ENCODE measurements around the gene CFAP54.
A peak's percentile ranks its signal among the peaks of the same experiment; 100 is the strongest.

CFAP54 gene

GRCh38 chr12:96501133-96501761 lies 11.9 kb downstream of the CFAP54 start:
- H3K27ac ChIP-seq (ENCODE audit: low read depth, low read length, severe bottlenecking): peak overlapping the region; percentile 39
- H3K9me3 ChIP-seq (ENCODE audit: control insufficient read depth, low read length): no peaks in the 10 kb centered on the region
- H3K36me3 ChIP-seq (ENCODE audit: control insufficient read depth, insufficient read depth, low read length): no peaks in the 10 kb centered on the region
- 70 to 80% methylated on average over 2 of the region's 5 CpGs for WGBS, 2 experiments (ENCODE audit: insufficient coverage in 2 of 2)
- peaks cover 16% of the 10 kb centered on the region for H3K4me1 ChIP-seq (ENCODE audit: control insufficient read depth, insufficient read depth, low read length, poor library complexity, severe bottlenecking)
- H3K4me3 ChIP-seq (ENCODE audit: extremely low read depth, insufficient read depth, low read length, poor library complexity, severe bottlenecking): no peak overlapping the region

GRCh38 chr12:96501908-96502307 lies 12.5 kb downstream of the CFAP54 start:
- no peaks in the 10 kb centered on the region for H3K9me3 ChIP-seq (ENCODE audit: control insufficient read depth, low read length)
- H3K27ac ChIP-seq (ENCODE audit: low read depth, low read length, severe bottlenecking): peak overlapping the region; percentile 39
- no peaks in the 10 kb centered on the region for H3K36me3 ChIP-seq (ENCODE audit: control insufficient read depth, insufficient read depth, low read length)

GRCh38 chr12:96502477-96502876 lies 13.1 kb downstream of the CFAP54 start:
- no peaks in the 10 kb centered on the region for H3K36me3 ChIP-seq (ENCODE audit: control insufficient read depth, insufficient read depth, low read length)
- no peak overlapping the region for H3K27ac ChIP-seq (ENCODE audit: low read depth, low read length, severe bottlenecking)
- H3K4me1 ChIP-seq (ENCODE audit: control insufficient read depth, insufficient read depth, low read length, poor library complexity, severe bottlenecking): peaks cover 16% of the 10 kb centered on the region
- H3K4me3 ChIP-seq (ENCODE audit: extremely low read depth, insufficient read depth, low read length, poor library complexity, severe bottlenecking): no peak overlapping the region
- H3K9me3 ChIP-seq (ENCODE audit: control insufficient read depth, low read length): no peaks in the 10 kb centered on the region

More at GRCh38 chr12:96501908-96502307, 12.5 kb downstream of the CFAP54 start:
- Histone ChIP-seq H3K4me1 (ENCODE audit: control insufficient read depth, insufficient read depth, low read length, poor library complexity, severe bottlenecking) (peaks cover 16% of the 10 kb centered on the region), H3K4me3 (ENCODE audit: extremely low read depth, insufficient read depth, low read length, poor library complexity, severe bottlenecking) (no peak overlapping the region)

GRCh38 chr12:96502949-96503532 lies 13.7 kb downstream of the CFAP54 start:
- 92 to 100% methylated on average over 1 of the region's 6 CpGs for WGBS, 2 experiments (ENCODE audit: insufficient coverage in 2 of 2)

GRCh38 chr12:96503976-96504375 lies 14.6 kb downstream of the CFAP54 start:
- H3K9me3 ChIP-seq (ENCODE audit: control insufficient read depth, low read length): no peaks in the 10 kb centered on the region
- H3K36me3 ChIP-seq (ENCODE audit: control insufficient read depth, insufficient read depth, low read length): no peaks in the 10 kb centered on the region
- H3K4me1 ChIP-seq (ENCODE audit: control insufficient read depth, insufficient read depth, low read length, poor library complexity, severe bottlenecking): peaks cover 16% of the 10 kb centered on the region
- no peak overlapping the region for H3K4me3 ChIP-seq (ENCODE audit: extremely low read depth, insufficient read depth, low read length, poor library complexity, severe bottlenecking)
- H3K27ac ChIP-seq (ENCODE audit: low read depth, low read length, severe bottlenecking): no peak overlapping the region

More at GRCh38 chr12:96502949-96503532, 13.7 kb downstream of the CFAP54 start:
- Histone ChIP-seq H3K9me3 (ENCODE audit: control insufficient read depth, low read length) (no peaks in the 10 kb centered on the region), H3K36me3 (ENCODE audit: control insufficient read depth, insufficient read depth, low read length) (no peaks in the 10 kb centered on the region), H3K27ac (ENCODE audit: low read depth, low read length, severe bottlenecking) (no peak overlapping the region), H3K4me3 (ENCODE audit: extremely low read depth, insufficient read depth, low read length, poor library complexity, severe bottlenecking) (no peak overlapping the region), H3K4me1 (ENCODE audit: control insufficient read depth, insufficient read depth, low read length, poor library complexity, severe bottlenecking) (peaks cover 16% of the 10 kb centered on the region)

GRCh38 chr12:96506776-96507175 lies 17.4 kb downstream of the CFAP54 start:
- Histone ChIP-seq H3K36me3 (ENCODE audit: control insufficient read depth, insufficient read depth, low read length) (no peaks in the 10 kb centered on the region), H3K4me3 (ENCODE audit: extremely low read depth, insufficient read depth, low read length, poor library complexity, severe bottlenecking) (no peak overlapping the region), H3K27ac (ENCODE audit: low read depth, low read length, severe bottlenecking) (no peak overlapping the region), H3K4me1 (ENCODE audit: control insufficient read depth, insufficient read depth, low read length, poor library complexity, severe bottlenecking) (peaks cover 4% of the 10 kb centered on the region), H3K9me3 (ENCODE audit: control insufficient read depth, low read length) (no peaks in the 10 kb centered on the region)
- WGBS, 2 experiments (ENCODE audit: insufficient coverage in 2 of 2): 78 to 92% methylated on average over 1 of the region's 1 CpG

- H3K9me3 ChIP-seq (ENCODE audit: control insufficient read depth, low read length): no peaks in the 10 kb centered on the region
- H3K27ac ChIP-seq (ENCODE audit: low read depth, low read length, severe bottlenecking): no peak overlapping the region
- H3K4me3 ChIP-seq (ENCODE audit: extremely low read depth, insufficient read depth, low read length, poor library complexity, severe bottlenecking): no peak overlapping the region
- H3K4me1 ChIP-seq (ENCODE audit: control insufficient read depth, insufficient read depth, low read length, poor library complexity, severe bottlenecking): peaks cover 2% of the 10 kb centered on the region
- H3K36me3 ChIP-seq (ENCODE audit: control insufficient read depth, insufficient read depth, low read length): no peaks in the 10 kb centered on the region
- 93 to 96% methylated on average over 2 to 3 of the region's 3 CpGs for WGBS, 2 experiments (ENCODE audit: insufficient coverage in 2 of 2)
Observed at GRCh38 chr12:96510306-96510764, 21.0 kb downstream of the CFAP54 start.

- Histone ChIP-seq H3K9me3 (ENCODE audit: control insufficient read depth, low read length) (no peaks in the 10 kb centered on the region), H3K36me3 (ENCODE audit: control insufficient read depth, insufficient read depth, low read length) (no peaks in the 10 kb centered on the region), H3K27ac (ENCODE audit: low read depth, low read length, severe bottlenecking) (no peak overlapping the region), H3K4me3 (ENCODE audit: extremely low read depth, insufficient read depth, low read length, poor library complexity, severe bottlenecking) (no peak overlapping the region), H3K4me1 (ENCODE audit: control insufficient read depth, insufficient read depth, low read length, poor library complexity, severe bottlenecking) (peaks cover 2% of the 10 kb centered on the region)
- 94 to 97% methylated on average over 5 of the region's 5 CpGs for WGBS, 2 experiments (ENCODE audit: insufficient coverage in 2 of 2)
Observed at GRCh38 chr12:96513166-96513565, 23.8 kb downstream of the CFAP54 start.

- Histone ChIP-seq H3K27ac (ENCODE audit: low read depth, low read length, severe bottlenecking) (no peak overlapping the region), H3K4me1 (ENCODE audit: control insufficient read depth, insufficient read depth, low read length, poor library complexity, severe bottlenecking) (peaks cover 2% of the 10 kb centered on the region), H3K9me3 (ENCODE audit: control insufficient read depth, low read length) (no peaks in the 10 kb centered on the region), H3K36me3 (ENCODE audit: control insufficient read depth, insufficient read depth, low read length) (no peaks in the 10 kb centered on the region), H3K4me3 (ENCODE audit: extremely low read depth, insufficient read depth, low read length, poor library complexity, severe bottlenecking) (no peak overlapping the region)
- WGBS, 2 experiments (ENCODE audit: insufficient coverage in 2 of 2): 78 to 90% methylated on average over 2 to 3 of the region's 4 CpGs
Observed at GRCh38 chr12:96513681-96514080, 24.3 kb downstream of the CFAP54 start.

- no peaks in the 10 kb centered on the region for H3K9me3 ChIP-seq (ENCODE audit: control insufficient read depth, low read length)
- 88 to 100% methylated on average over 2 of the region's 3 CpGs for WGBS, 2 experiments (ENCODE audit: insufficient coverage in 2 of 2)
Observed at GRCh38 chr12:96514328-96514727, 25.0 kb downstream of the CFAP54 start.

More at GRCh38 chr12:96514328-96514727, 25.0 kb downstream of the CFAP54 start:
- no peaks in the 10 kb centered on the region for H3K36me3 ChIP-seq (ENCODE audit: control insufficient read depth, insufficient read depth, low read length)
- peaks cover 2% of the 10 kb centered on the region for H3K4me1 ChIP-seq (ENCODE audit: control insufficient read depth, insufficient read depth, low read length, poor library complexity, severe bottlenecking)
- no peak overlapping the region for H3K4me3 ChIP-seq (ENCODE audit: extremely low read depth, insufficient read depth, low read length, poor library complexity, severe bottlenecking)
- H3K27ac ChIP-seq (ENCODE audit: low read depth, low read length, severe bottlenecking): no peak overlapping the region

Data from mesodermal cell (in vitro differentiated cells).